GM21526 (cell line): ENCODE data around the gene ZNF358.

Source experiments
- ATAC-seq: cut with Tn5 transposase; IDR thresholded peaks from one replicate; pipeline ENCODE4 v1.9.1; 2021; ENCODE audit warnings: moderate library complexity; ENCODE audit not compliant: unreplicated experiment, low FRiP score

ZNF358 gene

GRCh38 chr19:7519361-7520130 lies 3.6 kb downstream of the ZNF358 start:
- no peak for ATAC-seq

- ATAC-seq: no peak
These were observed 4.5 kb downstream of the ZNF358 start for GRCh38 chr19:7520131-7521051.

- no peak for ATAC-seq
These were observed 5.7 kb downstream of the ZNF358 start for GRCh38 chr19:7521551-7522071.

GRCh38 chr19:7522072-7522922 lies 6.4 kb downstream of the ZNF358 start, which contains the start of gene MCOLN1:
Gene MCOLN1, plus strand, starts transcription at chr19:7522624. Its CDS starts 127 bp downstream, at chr19:7522751.
- ATAC-seq: peak; percentile 65

GRCh38 chr19:7522923-7523667 lies 7.2 kb downstream of the ZNF358 start:
- ATAC-seq: no peak

- no peak for ATAC-seq
These were observed 8.6 kb downstream of the ZNF358 start for GRCh38 chr19:7524523-7524922.

GRCh38 chr19:7524992-7525739 lies 9.3 kb downstream of the ZNF358 start:
- no peak for ATAC-seq

GRCh38 chr19:7526059-7526929 lies 10.4 kb downstream of the ZNF358 start:
- ATAC-seq: no peak

- no peak for ATAC-seq
These were observed 11.8 kb downstream of the ZNF358 start for GRCh38 chr19:7527516-7528191.

- no peak for ATAC-seq
These were observed 12.3 kb downstream of the ZNF358 start for GRCh38 chr19:7528192-7528519.

- ATAC-seq: no peak
These were observed 12.8 kb downstream of the ZNF358 start for GRCh38 chr19:7528522-7529245.

GRCh38 chr19:7529246-7529600 lies 13.3 kb downstream of the ZNF358 start:
- ATAC-seq: no peak

GRCh38 chr19:7529610-7530490 lies 13.9 kb downstream of the ZNF358 start:
- ATAC-seq: no peak

GRCh38 chr19:7533281-7533885 lies 17.5 kb downstream of the ZNF358 start:
- no peak for ATAC-seq

- ATAC-seq: no peak
These were observed 18.1 kb downstream of the ZNF358 start for GRCh38 chr19:7533925-7534480.
